Epidermal melanocyte (primary cell): ENCODE results near the gene ITM2C.

ENCODE experiments used
- DNase-seq: peaks from one replicate; pipeline ENCODE4 v3.0.0; 2011; ENCODE audit warnings: low spot score; ENCODE audit not compliant: insufficient read length

ITM2C gene

GRCh38 chr2:230906471-230907230 is 41.9 kb downstream of the ITM2C start:
- DNase-seq, result no peak

DNA sequence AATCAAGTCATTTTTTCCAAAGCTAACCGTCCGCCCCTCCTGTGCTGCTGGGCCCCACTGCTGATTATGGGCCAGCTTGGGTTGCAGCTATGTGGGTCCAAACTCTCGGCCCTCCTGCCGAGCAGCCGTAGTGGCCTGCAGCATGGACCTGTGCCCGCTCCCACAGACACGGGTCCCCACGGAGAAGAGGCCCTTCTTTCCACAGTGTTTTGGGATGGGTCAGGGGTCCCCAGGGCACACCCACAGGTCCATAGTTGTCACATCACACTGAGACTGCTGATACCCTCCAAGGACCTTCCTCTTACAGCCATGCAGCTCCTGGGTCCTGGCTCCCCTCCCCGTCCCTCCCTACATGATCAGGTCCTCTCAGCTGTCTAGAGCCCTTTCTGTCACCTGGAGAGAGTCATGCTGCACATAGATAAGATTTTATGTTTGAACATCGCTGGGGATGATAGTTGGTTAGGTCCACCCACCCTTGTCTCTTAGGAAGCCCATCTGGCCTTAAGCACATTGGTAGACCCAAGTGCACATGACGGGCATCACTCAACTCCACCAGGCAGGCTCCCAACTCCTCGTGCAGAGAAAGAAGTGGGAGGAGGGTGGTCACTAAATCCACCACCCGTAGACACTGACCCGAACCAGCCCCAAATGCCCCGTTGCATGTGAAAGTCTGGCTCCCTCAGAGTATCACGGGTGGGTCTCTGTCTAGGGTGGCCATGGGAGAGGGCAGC is 42.8 kb downstream of the ITM2C start:
- DNase-seq, result no peak

GRCh38 chr2:230908092-230908594 is 43.4 kb downstream of the ITM2C start:
- DNase-seq, result no peak

- no peak for DNase-seq
Observed at GRCh38 chr2:230908595-230909191, 44.0 kb downstream of the ITM2C start.

- no peak for DNase-seq
Observed at GRCh38 chr2:230909841-230910545, 45.3 kb downstream of the ITM2C start.

GRCh38 chr2:230910546-230911177 is 45.9 kb downstream of the ITM2C start:
- DNase-seq, result no peak

- DNase-seq, result no peak
Observed at GRCh38 chr2:230912046-230912445, 47.3 kb downstream of the ITM2C start.

GRCh38 chr2:230912724-230913123 is 48.0 kb downstream of the ITM2C start:
- no peak for DNase-seq

DNA sequence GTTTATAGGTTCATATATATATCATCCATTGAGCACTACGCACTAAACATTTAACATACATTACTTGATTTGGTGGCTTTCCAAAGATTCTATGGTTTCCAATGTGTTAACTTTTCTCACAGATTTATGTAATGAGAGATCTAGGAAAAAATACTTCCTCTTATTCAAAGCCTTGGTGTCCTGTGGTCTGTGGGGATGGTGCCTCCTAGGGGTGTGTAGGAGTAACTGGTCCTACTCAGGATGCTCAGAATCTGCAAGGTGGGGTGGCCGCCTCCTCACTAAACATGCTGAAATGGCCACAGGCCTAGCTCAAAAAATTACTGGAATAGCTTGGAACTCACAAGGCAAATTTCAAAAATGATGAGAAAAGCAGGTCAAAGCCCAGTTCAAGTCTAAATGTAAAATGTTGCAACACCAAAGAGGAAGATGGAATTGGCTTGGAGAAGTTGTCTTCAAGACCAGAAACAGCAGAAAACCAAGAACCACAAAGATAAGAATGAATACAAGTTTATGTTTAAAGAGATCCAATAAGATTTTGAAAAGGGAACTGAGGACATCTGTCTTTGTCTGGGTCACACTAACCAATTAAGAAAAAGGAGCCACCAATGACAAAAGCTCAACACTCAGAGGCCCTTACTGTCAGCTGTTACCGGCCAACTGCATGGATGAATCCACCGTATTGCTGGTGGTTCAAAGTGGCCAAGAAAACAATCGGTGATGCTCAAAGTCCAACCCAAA is 48.8 kb downstream of the ITM2C start:
- no peak for DNase-seq

DNA sequence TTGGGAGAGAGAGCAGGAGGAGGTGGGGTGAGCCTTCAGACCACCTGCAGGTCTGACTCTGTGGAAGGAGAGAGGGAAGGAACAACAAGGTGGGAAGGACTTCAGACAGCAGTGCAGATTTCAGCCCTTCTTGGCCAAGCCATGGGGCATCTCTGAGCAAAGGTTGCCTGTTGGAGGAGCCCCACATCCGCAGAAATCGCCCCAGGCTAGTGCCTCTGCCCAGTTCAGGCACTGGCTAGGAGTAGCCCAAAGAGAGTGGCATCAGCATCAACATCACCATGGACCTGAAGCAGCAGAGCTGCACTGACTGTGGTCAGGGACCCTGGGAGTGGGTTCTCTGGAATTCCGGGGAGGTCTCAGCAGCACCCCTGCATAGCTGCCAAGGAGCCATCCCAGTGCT is 50.1 kb downstream of the ITM2C start:
- no peak for DNase-seq

DNA sequence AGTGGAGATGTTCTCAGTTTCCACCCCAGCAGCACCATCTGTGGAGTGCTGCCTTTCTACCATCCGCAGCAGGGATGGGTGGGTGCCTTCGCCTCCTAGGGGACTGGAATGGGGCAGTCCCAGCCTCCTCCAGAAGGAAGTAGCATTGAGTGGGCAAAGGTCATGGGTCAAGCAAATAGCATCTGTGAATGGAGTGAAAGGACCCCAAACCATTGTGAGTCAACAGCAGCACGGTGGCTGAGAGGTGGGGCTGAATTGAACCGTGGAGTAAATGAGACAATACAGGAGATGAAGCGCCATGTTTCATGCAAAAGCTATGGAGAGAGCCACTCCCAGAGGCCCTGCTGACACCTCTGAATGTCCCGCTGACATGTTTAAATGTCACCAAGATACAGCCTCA is 50.6 kb downstream of the ITM2C start:
- no peak for DNase-seq

- no peak for DNase-seq
Observed at GRCh38 chr2:230916218-230916617, 51.5 kb downstream of the ITM2C start.

- DNase-seq, result no peak
Observed at GRCh38 chr2:230919240-230919639, 54.5 kb downstream of the ITM2C start.

- DNase-seq, result no peak
Observed at GRCh38 chr2:230919681-230920080, 54.9 kb downstream of the ITM2C start.

DNA sequence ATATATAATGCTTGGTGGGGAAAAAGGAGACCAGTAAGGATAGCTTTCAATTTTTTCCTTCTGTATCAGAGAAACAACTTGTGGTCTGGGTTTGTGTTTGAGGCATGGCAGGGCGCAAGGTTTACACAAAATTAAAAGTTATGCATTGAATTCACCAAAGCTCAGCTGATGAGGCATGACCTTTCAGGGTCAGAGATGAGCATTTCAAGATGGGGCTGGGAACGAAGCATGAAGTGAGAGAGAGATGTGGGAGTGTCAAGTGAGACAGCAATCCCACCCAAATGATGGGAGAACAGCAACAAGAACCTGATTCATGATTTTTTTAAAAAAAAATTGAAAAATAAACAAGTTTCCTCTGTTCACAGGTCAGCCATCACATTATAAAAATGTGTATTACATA is 55.4 kb downstream of the ITM2C start:
- DNase-seq, result no peak

DNA sequence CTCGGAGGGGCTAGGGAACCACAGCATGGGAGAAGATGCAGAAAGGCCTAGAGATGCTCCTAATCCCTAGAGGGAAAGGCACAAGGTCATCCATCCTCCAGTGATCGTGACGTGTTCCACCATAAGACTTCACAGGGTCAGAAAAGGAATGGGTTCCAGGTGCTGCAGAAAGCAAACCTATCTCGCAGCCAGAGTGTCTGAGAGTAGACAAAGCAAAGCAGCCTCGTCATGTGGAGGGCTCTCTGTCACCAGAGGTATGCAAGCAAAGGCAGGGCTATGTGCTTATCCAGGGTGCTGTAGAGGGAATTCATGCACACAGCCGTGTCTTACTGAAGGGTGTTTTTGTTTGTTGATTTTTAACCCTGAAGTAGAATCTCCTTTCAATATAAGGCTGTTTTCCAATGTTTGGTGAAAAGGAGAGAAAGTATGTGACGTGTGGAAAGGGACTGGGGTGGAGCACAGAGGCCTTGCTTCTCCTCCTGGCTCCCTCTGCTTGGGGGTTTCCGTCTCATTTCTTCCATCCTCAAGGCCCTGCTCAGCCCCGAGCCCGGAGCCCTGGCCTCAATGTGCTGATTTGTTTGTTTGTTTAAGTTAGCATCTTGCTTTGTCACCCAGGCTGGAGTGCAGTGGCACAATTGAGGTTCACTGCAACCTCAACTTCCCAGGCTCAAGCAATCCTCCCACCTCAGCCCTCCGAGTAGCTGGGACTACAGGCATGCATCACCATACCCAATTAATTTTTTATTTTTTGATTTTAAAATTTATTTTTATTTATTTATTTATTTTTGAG is 57.3 kb downstream of the ITM2C start:
- DNase-seq, result no peak

- no peak for DNase-seq
Observed at GRCh38 chr2:230922951-230923717, 58.4 kb downstream of the ITM2C start.

- no peak for DNase-seq
Observed at GRCh38 chr2:230924092-230924469, 59.3 kb downstream of the ITM2C start.
